PC-9 (cell line): ENCODE measurements around the gene HSPG2. TPM values are rescaled to one million over a fixed set of nuclear protein-coding genes. Genes with fewer than 3 reads are reported as not detected.

Experiments
- BruUV-seq: library from RNA; stranded (reverse); fragments of 400-500 nt; replicated peaks from 2 replicates; lab custom pipeline; 2021; lab: Mats Ljungman, UMichigan
- CTCF ChIA-PET: fragments of 300-600 bp; sonication (Branson Sonifier 250); formaldehyde crosslinking; loops from one replicate; lab custom pipeline; 2022; ENCODE audit warnings: antibody characterized with exemption; lab: Charles Lee
- POLR2A ChIA-PET: fragments of 300-600 bp; sonication (Branson Sonifier 250); formaldehyde crosslinking; loops from one replicate; lab custom pipeline; 2022; ENCODE audit warnings: antibody characterized with exemption; ENCODE audit not compliant: unreplicated experiment; lab: Charles Lee
- DNase-seq, 2 experiments: peaks; one replicate each; pipeline versions ENCODE4 v3.0.0 to v3.0.0-alpha.2; 2015 to 2022; ENCODE audit warnings: mixed read lengths in 1 of 2
- H2AFZ ChIP-seq: fragments of 200-600 bp; sonication (generic); 2 replicates; pipeline ENCODE4 v1.8.1; 2017; ENCODE audit warnings: antibody characterized with exemption
- H3F3A ChIP-seq: fragments of 200-600 bp; sonication (generic); 2 replicates; pipeline ENCODE4 v1.8.1; 2017; ENCODE audit warnings: antibody characterized with exemption, mild to moderate bottlenecking, low read depth; ENCODE audit not compliant: insufficient read depth
- H3K27ac ChIP-seq: fragments of 200-600 bp; sonication (generic); 2 replicates; pipeline ENCODE4 v1.6.1; 2016; ENCODE audit warnings: mixed run types
- H3K27me3 ChIP-seq: fragments of 200-600 bp; sonication (generic); 2 replicates; pipeline ENCODE4 v1.6.1; 2016; ENCODE audit warnings: low read depth, mixed run types; ENCODE audit not compliant: insufficient read depth
- H3K36me3 ChIP-seq: fragments of 200-600 bp; sonication (generic); 2 replicates; pipeline ENCODE4 v1.6.1; 2016; ENCODE audit warnings: low read depth, mixed run types
- H3K4me1 ChIP-seq: fragments of 200-600 bp; sonication (generic); replicated peaks from 2 replicates; pipeline ENCODE4 v1.6.1; 2016; ENCODE audit warnings: mixed run types; ENCODE audit not compliant: insufficient read depth
- H3K4me2 ChIP-seq: fragments of 200-600 bp; sonication (generic); 2 replicates; pipeline ENCODE4 v1.6.1; 2017; ENCODE audit warnings: mixed run types
- H3K4me3 ChIP-seq: fragments of 200-600 bp; sonication (generic); 2 replicates; pipeline ENCODE4 v1.6.1; 2016; ENCODE audit warnings: mixed run types
- H3K79me2 ChIP-seq: fragments of 200-600 bp; sonication (generic); 2 replicates; pipeline ENCODE4 v1.6.1; 2017; ENCODE audit warnings: low read depth, mixed run types
- H3K9me2 ChIP-seq: fragments of 200-600 bp; sonication (generic); 2 replicates; pipeline ENCODE4 v1.8.1; 2017; ENCODE audit warnings: mild to moderate bottlenecking; ENCODE audit not compliant: insufficient read depth
- H3K9me3 ChIP-seq: fragments of 200-600 bp; sonication (generic); 2 replicates; pipeline ENCODE4 v1.8.1; 2016; ENCODE audit warnings: low read depth; ENCODE audit not compliant: insufficient read depth
- H4K20me1 ChIP-seq: fragments of 200-600 bp; sonication (generic); 2 replicates; pipeline ENCODE4 v1.8.1; 2017; ENCODE audit not compliant: insufficient read depth
- EZH2 ChIP-seq: fragments of 200-600 bp; sonication (generic); IDR thresholded peaks from 2 replicates; pipeline ENCODE4 v1.8.0; 2017; ENCODE audit warnings: antibody characterized with exemption, low read depth
- intact Hi-C: fragments of 100-400 bp; cut with micrococcal nuclease; formaldehyde crosslinking; loops from one replicate; pipeline ENCODE4 v1.10.0; 2022; ENCODE audit not compliant: unreplicated experiment
- total RNA-seq: library from RNA; stranded (reverse); gene quantifications from 2 replicates; pipeline ENCODE4 v1.2.3, GENCODE V29; 2021
- TF ChIP-seq, protein P1 (sequence below): fragments of 200-600 bp; sonication (generic); conservative IDR thresholded peaks from 2 replicates; pipeline ENCODE4 v1.6.1; 2017; ENCODE audit warnings: mixed run types, antibody characterized with exemption, mild to moderate bottlenecking, moderate library complexity

HSPG2 gene
- total RNA-seq, 1 experiment from 2014 or later: 126 TPM

DNA sequence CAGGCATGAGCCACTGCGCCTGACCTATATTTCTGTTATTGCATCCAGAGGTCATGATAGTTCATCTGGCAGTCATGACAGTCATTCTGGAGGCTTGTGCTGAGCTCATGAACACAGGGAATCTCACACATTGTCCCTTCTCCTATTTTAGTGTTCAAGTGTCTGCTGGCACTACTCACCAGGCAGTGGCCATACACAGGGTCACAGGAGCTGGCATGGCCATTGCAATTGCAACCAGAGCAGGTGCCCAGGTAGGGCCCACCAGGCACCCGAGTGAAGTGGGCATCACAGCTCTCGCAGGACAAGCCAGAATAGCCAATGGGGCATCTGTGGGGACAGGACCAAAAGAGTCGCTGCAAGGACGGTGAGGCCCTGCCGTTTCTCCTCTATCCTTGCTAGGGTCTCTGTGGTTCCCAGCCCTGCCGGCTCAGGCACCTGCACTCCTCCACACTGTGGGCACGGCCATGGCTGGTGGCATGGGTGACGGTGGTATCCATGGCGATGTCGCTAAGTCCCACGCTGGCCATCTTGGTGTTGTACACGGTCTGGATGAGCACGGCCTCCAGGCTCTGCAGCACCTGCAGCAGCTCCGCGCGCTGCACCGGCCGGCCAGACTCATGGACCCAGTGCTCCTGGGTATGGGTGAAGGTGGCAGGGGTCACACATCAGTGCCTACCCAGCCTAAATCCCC, 57.0 kb downstream of the HSPG2 start:
- no peak for DNase-seq
- POLR2A ChIA-PET: interaction anchor here (0.6 kb wide), 1 partner anchor 79 kb away, joined by 3 read pairs; no protein-coding TSS in a partner anchor
- Histone ChIP-seq H4K20me1 (no peaks in the 10 kb centered on the region), H3K36me3 (no peaks in the 10 kb centered on the region), H3K9me2 (no peaks in the 10 kb centered on the region), H3F3A (no peaks in the 10 kb centered on the region), H3K27ac (no peak overlapping the region), H3K27me3 (no peaks in the 10 kb centered on the region), H3K9me3 (no peaks in the 10 kb centered on the region), H3K4me1 (no peaks in the 10 kb centered on the region), H3K4me3 (no peak overlapping the region), H3K4me2 (no peak overlapping the region), H2AFZ (no peak overlapping the region), H3K79me2 (no peaks in the 10 kb centered on the region)
- CTCF ChIA-PET: no interaction called here
- no peak for TF ChIP-seq EZH2
- TF ChIP-seq, protein P1, sequence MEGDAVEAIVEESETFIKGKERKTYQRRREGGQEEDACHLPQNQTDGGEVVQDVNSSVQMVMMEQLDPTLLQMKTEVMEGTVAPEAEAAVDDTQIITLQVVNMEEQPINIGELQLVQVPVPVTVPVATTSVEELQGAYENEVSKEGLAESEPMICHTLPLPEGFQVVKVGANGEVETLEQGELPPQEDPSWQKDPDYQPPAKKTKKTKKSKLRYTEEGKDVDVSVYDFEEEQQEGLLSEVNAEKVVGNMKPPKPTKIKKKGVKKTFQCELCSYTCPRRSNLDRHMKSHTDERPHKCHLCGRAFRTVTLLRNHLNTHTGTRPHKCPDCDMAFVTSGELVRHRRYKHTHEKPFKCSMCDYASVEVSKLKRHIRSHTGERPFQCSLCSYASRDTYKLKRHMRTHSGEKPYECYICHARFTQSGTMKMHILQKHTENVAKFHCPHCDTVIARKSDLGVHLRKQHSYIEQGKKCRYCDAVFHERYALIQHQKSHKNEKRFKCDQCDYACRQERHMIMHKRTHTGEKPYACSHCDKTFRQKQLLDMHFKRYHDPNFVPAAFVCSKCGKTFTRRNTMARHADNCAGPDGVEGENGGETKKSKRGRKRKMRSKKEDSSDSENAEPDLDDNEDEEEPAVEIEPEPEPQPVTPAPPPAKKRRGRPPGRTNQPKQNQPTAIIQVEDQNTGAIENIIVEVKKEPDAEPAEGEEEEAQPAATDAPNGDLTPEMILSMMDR: no peak
- intact Hi-C loops: no loop called here
- no TSS peak for BruUV-seq

DNA sequence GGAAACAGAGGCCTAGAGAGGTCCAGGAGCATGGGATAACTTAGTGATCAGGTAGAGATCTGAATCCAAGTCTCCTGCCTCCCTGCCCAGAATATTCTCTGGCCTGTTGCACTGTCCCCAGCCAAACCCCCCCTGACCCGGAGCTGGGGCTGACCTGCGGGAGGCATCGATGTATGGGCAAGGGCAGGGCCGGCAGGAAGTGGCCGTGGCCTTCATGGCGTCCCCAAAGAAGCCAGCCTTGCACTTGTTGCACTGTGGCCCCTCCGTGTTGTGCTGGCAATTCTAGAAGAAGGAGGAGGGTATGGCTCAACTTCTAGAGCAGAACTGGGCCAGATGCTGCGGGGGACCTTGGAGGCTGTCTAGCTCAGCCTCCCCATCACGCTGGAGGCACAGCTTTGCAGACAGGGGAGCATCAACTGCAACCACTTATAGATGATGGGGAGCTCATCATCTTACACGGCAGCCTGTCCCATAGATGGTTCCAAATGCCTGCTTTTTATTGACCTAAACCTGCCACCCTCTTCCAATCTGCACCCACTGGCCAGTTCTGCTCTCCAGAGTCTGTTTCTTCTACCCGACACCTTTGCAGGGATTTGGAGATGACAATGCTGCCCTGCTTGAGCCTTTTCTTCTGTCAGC, 58.2 kb downstream of the HSPG2 start:
- TF ChIP-seq EZH2: no peak
- TF ChIP-seq, protein P1: no peak
- Histone ChIP-seq H3K4me2 (no peak overlapping the region), H3K36me3 (no peaks in the 10 kb centered on the region), H3F3A (no peaks in the 10 kb centered on the region), H3K27me3 (no peaks in the 10 kb centered on the region), H3K4me1 (no peaks in the 10 kb centered on the region), H3K9me3 (no peaks in the 10 kb centered on the region), H3K79me2 (no peaks in the 10 kb centered on the region), H2AFZ (no peak overlapping the region), H4K20me1 (no peaks in the 10 kb centered on the region), H3K4me3 (no peak overlapping the region), H3K9me2 (no peaks in the 10 kb centered on the region), H3K27ac (no peak overlapping the region)
- intact Hi-C loops: no loop called here
- POLR2A ChIA-PET: no interaction called here
- no TSS peak for BruUV-seq
- no peak for DNase-seq
- CTCF ChIA-PET: no interaction called here

DNA sequence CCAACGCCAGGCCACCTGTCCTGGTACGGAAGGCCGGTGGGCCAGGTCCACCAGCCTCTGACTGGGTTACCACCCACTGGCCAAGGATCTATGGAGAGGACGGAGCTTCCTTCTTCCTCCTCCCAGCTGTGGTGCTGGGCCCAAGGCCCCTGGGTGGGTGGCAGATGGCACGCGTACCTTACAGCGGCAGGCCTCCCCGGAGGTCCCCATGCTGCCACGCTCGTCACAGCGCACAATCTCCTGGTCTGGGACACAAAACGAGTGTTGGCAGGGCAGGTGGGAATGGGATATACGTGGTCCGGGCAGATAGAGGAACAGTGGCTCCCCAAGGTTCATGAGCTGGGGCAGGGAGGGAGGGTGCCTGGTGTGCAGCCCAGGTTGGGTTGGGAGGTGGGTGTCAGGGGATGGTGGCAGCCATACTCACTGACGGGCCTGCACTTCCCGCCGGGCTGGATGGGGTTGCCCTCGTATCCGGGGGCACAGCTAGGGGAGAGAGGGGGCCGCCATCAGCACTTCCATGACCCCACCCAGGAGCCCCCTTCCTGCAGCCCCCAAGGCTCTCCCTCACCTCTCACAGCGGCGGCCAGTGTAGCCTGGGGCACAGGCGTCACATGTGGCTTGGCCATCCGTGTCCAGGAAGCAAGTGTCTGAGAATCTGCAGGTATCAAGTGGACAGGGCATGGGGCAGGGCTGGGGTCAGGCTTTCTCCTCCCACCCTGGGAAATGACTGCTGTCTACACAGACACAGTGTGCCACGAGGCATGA, 58.9 kb downstream of the HSPG2 start:
- BruUV-seq: no TSS peak
- POLR2A ChIA-PET: no interaction called here
- CTCF ChIA-PET: no interaction called here

More for the DNA sequence above, 58.9 kb downstream of the HSPG2 start:
- intact Hi-C loops: no loop called here
- Histone ChIP-seq H3K9me3 (no peaks in the 10 kb centered on the region), H3K4me3 (no peak overlapping the region), H3K27ac (no peak overlapping the region), H3K36me3 (no peaks in the 10 kb centered on the region), H4K20me1 (no peaks in the 10 kb centered on the region), H3K79me2 (no peaks in the 10 kb centered on the region), H2AFZ (no peak overlapping the region), H3K4me2 (no peak overlapping the region), H3K9me2 (no peaks in the 10 kb centered on the region), H3K4me1 (no peaks in the 10 kb centered on the region), H3F3A (no peaks in the 10 kb centered on the region), H3K27me3 (no peaks in the 10 kb centered on the region)
- DNase-seq: no peak
- TF ChIP-seq, protein P1: no peak
- no peak for TF ChIP-seq EZH2
